Type B pancreatic cell (in vitro differentiated cells): ENCODE data around the gene LYAR. TPM values are rescaled to one million over a fixed set of nuclear protein-coding genes. Genes with fewer than 3 reads are reported as not detected.
A peak's percentile ranks its signal among the peaks of the same experiment; 100 is the strongest.

Experiments
- DNase-seq: peaks from one replicate; pipeline ENCODE4 v3.0.0; 2021; ENCODE audit warnings: mixed read lengths; ENCODE audit not compliant: unreplicated experiment; ENCODE audit errors: extremely low spot score
- H3K27ac Mint-ChIP-seq: 2 replicates; pipeline ENCODE4 v1.8.0; 2021; ENCODE audit warnings: mild to moderate bottlenecking, mixed read lengths
- H3K27me3 Mint-ChIP-seq: 2 replicates; pipeline ENCODE4 v1.8.0; 2021; ENCODE audit warnings: mixed read lengths
- H3K36me3 Mint-ChIP-seq: 2 replicates; pipeline ENCODE4 v1.8.0; 2021; ENCODE audit warnings: mixed read lengths
- H3K4me1 Mint-ChIP-seq: one replicate; pipeline ENCODE4 v1.8.0; 2021; ENCODE audit warnings: mixed read lengths; ENCODE audit not compliant: unreplicated experiment
- H3K4me3 Mint-ChIP-seq: 2 replicates; pipeline ENCODE4 v1.8.0; 2021; ENCODE audit warnings: mild to moderate bottlenecking, mixed read lengths
- H3K9me3 Mint-ChIP-seq: 2 replicates; pipeline ENCODE4 v1.8.0; 2021; ENCODE audit warnings: mixed read lengths
- CTCF ChIP-seq: fragments of 200-600 bp; sonication (generic); conservative IDR thresholded peaks from 2 replicates; pipeline ENCODE4 v1.5.0; 2021; ENCODE audit warnings: antibody characterized with exemption, mild to moderate bottlenecking
- total RNA-seq: library from RNA; stranded (reverse); gene quantifications from 2 replicates; pipeline ENCODE4 v1.2.1, GENCODE V29; 2021; ENCODE audit warnings: low replicate concordance

Gene LYAR
- total RNA-seq, 1 donor from 2014 or later: 18.6 TPM

GRCh38 chr4:4296283-4296846, 6.4 kb upstream of the LYAR start:
- TF ChIP-seq CTCF: no peak
- Mint-ChIP-seq H3K9me3 (peaks cover 9% of the 10 kb centered on the region), H3K27me3 (no peaks in the 10 kb centered on the region), H3K4me3 (no peak overlapping the region), H3K4me1 (peaks cover 3% of the 10 kb centered on the region), H3K36me3 (peaks cover 18% of the 10 kb centered on the region), H3K27ac (no peak overlapping the region)
- DNase-seq: no peak

- H3K27me3 Mint-ChIP-seq: no peaks in the 10 kb centered on the region
- no peak overlapping the region for H3K27ac Mint-ChIP-seq
- DNase-seq: no peak
- peaks cover 21% of the 10 kb centered on the region for H3K4me1 Mint-ChIP-seq
- TF ChIP-seq CTCF: no peak
- peaks cover 9% of the 10 kb centered on the region for H3K9me3 Mint-ChIP-seq
- H3K4me3 Mint-ChIP-seq: peak overlapping the region; percentile 9
- peaks cover 15% of the 10 kb centered on the region for H3K36me3 Mint-ChIP-seq
Observed at GRCh38 chr4:4293279-4293678, 3.3 kb upstream of the LYAR start.

- Mint-ChIP-seq H3K27ac (peak overlapping the region; percentile 90), H3K4me3 (peak overlapping the region; percentile 96), H3K27me3 (no peaks in the 10 kb centered on the region), H3K36me3 (no peaks in the 10 kb centered on the region), H3K4me1 (peaks cover 26% of the 10 kb centered on the region), H3K9me3 (no peaks in the 10 kb centered on the region)
- no peak for TF ChIP-seq CTCF
- DNase-seq: no peak
Observed at GRCh38 chr4:4289597-4289940, 385 bp downstream of the LYAR start.

GRCh38 chr4:4289055-4289454, 899 bp downstream of the LYAR start:
- H3K4me1 Mint-ChIP-seq: peaks cover 26% of the 10 kb centered on the region
- no peaks in the 10 kb centered on the region for H3K27me3 Mint-ChIP-seq
- H3K9me3 Mint-ChIP-seq: no peaks in the 10 kb centered on the region
- no peak for DNase-seq
- peak overlapping the region; percentile 96 for H3K4me3 Mint-ChIP-seq
- H3K27ac Mint-ChIP-seq: peak overlapping the region; percentile 90
- H3K36me3 Mint-ChIP-seq: peaks cover under 1% of the 10 kb centered on the region
- TF ChIP-seq CTCF: no peak

GRCh38 chr4:4288098-4288497, 1.9 kb downstream of the LYAR start:
- peak overlapping the region; percentile 57 for H3K4me3 Mint-ChIP-seq
- no peak overlapping the region for H3K27ac Mint-ChIP-seq
- no peak for TF ChIP-seq CTCF

More at GRCh38 chr4:4288098-4288497, 1.9 kb downstream of the LYAR start:
- DNase-seq: no peak
- H3K27me3 Mint-ChIP-seq: no peaks in the 10 kb centered on the region
- peaks cover 26% of the 10 kb centered on the region for H3K4me1 Mint-ChIP-seq
- no peaks in the 10 kb centered on the region for H3K9me3 Mint-ChIP-seq
- H3K36me3 Mint-ChIP-seq: peaks cover 5% of the 10 kb centered on the region
